Omental fat pad (tissue), 4 donors: ENCODE measurements around the gene ZIC2. TPM values are rescaled to one million over a fixed set of nuclear protein-coding genes. Genes with fewer than 3 reads are reported as not detected.

ENCODE experiments used
- ATAC-seq: fragments of 150-250 bp; one replicate; pipeline ENCODE4 v1.9.1; 2016; ENCODE audit warnings: mild to moderate bottlenecking, moderate library complexity; ENCODE audit not compliant: low FRiP score
- DNase-seq: peaks from one replicate; pipeline ENCODE4 v3.0.0-alpha.2; 2019; ENCODE audit warnings: low spot score
- CTCF ChIP-seq, 3 donors: fragments of 450-650 bp; IDR thresholded peaks; one replicate each; pipeline ENCODE4 v1.5.1; 2016 to 2017; ENCODE audit warnings: antibody characterized with exemption in 3 of 3, mild to moderate bottlenecking in 3 of 3, moderate library complexity in 2 of 3
- total RNA-seq, 4 donors: library from RNA; depleted of rRNA; stranded (reverse); fragments of >200 nt; gene quantifications; one replicate each; pipeline ENCODE4 v1.1.0, GENCODE V29; 2016

Gene ZIC2
- total RNA-seq, 4 donors from 2014 or later, result not detected

- no peak for ATAC-seq
- no peak for TF ChIP-seq CTCF (IDR thresholded peaks at IDR 0.05)
Observed at GRCh38 chr13:100035936-100036335, 54.4 kb downstream of the ZIC2 start.

More at GRCh38 chr13:100035936-100036335, 54.4 kb downstream of the ZIC2 start:
- DNase-seq, result no peak

Other genes with a start within 250 kb of the ZIC2 start
- gene ZIC5, start 10.0 kb upstream of the ZIC2 start, total RNA-seq, result not detected
- gene PCCA, start 107.3 kb downstream of the ZIC2 start, total RNA-seq, result 10 to 100 TPM; 27.5 to 61.6 (median 49.2) TPM